ENCODE data around the gene HMGA1.

GRCh38 chr6:34260576-34261267 is 24.0 kb downstream of the HMGA1 start:
- TF ChIP-seq, protein P1, sequence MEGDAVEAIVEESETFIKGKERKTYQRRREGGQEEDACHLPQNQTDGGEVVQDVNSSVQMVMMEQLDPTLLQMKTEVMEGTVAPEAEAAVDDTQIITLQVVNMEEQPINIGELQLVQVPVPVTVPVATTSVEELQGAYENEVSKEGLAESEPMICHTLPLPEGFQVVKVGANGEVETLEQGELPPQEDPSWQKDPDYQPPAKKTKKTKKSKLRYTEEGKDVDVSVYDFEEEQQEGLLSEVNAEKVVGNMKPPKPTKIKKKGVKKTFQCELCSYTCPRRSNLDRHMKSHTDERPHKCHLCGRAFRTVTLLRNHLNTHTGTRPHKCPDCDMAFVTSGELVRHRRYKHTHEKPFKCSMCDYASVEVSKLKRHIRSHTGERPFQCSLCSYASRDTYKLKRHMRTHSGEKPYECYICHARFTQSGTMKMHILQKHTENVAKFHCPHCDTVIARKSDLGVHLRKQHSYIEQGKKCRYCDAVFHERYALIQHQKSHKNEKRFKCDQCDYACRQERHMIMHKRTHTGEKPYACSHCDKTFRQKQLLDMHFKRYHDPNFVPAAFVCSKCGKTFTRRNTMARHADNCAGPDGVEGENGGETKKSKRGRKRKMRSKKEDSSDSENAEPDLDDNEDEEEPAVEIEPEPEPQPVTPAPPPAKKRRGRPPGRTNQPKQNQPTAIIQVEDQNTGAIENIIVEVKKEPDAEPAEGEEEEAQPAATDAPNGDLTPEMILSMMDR (IDR thresholded peaks at IDR 0.05): no peak
- no peak for TF ChIP-seq POLR2A (IDR thresholded peaks at IDR 0.05)

All from right lobe of liver (tissue), 4 donors.